OCI-LY1 (cell line): ENCODE measurements around the gene AKAP13.
A peak's percentile ranks its signal among the peaks of the same experiment; 100 is the strongest.

Experiments
- H2AFZ ChIP-seq: fragments of 200-600 bp; sonication (generic), shearing (Covaris generic); 2 replicates; pipeline ENCODE4 v1.6.0; 2014; ENCODE audit warnings: antibody characterized with exemption, mild to moderate bottlenecking, low read length
- H3F3A ChIP-seq: fragments of 200-600 bp; sonication (generic), shearing (Covaris generic); 2 replicates; pipeline ENCODE4 v1.6.0; 2014; ENCODE audit warnings: mild to moderate bottlenecking, antibody characterized with exemption, low read length, moderate library complexity; ENCODE audit not compliant: insufficient read depth
- H3K27ac ChIP-seq: fragments of 200-600 bp; sonication (generic); 2 replicates; pipeline ENCODE4 v1.5.1; 2014; ENCODE audit warnings: low read length, mixed run types, mild to moderate bottlenecking, low read depth; ENCODE audit not compliant: poor library complexity, severe bottlenecking
- H3K27me3 ChIP-seq: fragments of 200-600 bp; sonication (generic); 2 replicates; pipeline ENCODE4 v1.6.0; 2014; ENCODE audit warnings: antibody characterized with exemption, mild to moderate bottlenecking, low read length, moderate library complexity; ENCODE audit not compliant: insufficient read depth
- H3K36me3 ChIP-seq: fragments of 200-600 bp; sonication (generic); 2 replicates; pipeline ENCODE4 v1.6.1; 2014; ENCODE audit warnings: mild to moderate bottlenecking, antibody characterized with exemption, low read length, moderate library complexity, mixed read lengths; ENCODE audit not compliant: insufficient read depth
- H3K4me1 ChIP-seq: fragments of 200-600 bp; sonication (generic); 2 replicates; pipeline ENCODE4 v1.5.1; 2014; ENCODE audit warnings: mild to moderate bottlenecking, low read length, moderate library complexity; ENCODE audit not compliant: insufficient read depth, severe bottlenecking
- H3K4me2 ChIP-seq: fragments of 200-600 bp; sonication (generic), shearing (Covaris generic); 2 replicates; pipeline ENCODE4 v1.6.1; 2014; ENCODE audit warnings: low read length
- H3K4me3 ChIP-seq: fragments of 200-600 bp; sonication (generic); 2 replicates; pipeline ENCODE4 v1.5.1; 2014; ENCODE audit warnings: low read length, low read depth, mild to moderate bottlenecking, mixed read lengths; ENCODE audit not compliant: poor library complexity, severe bottlenecking
- H3K79me2 ChIP-seq: fragments of 200-600 bp; shearing (Covaris generic); 2 replicates; pipeline ENCODE4 v1.6.1; 2016; ENCODE audit warnings: mixed run types, low read length, mixed read lengths; ENCODE audit not compliant: insufficient read depth
- H3K9ac ChIP-seq: fragments of 200-600 bp; sonication (generic), shearing (Covaris generic); 2 replicates; pipeline ENCODE4 v1.6.1; 2014; ENCODE audit warnings: mild to moderate bottlenecking, low read length, mixed read lengths
- H3K9me2 ChIP-seq: fragments of 200-600 bp; sonication (generic), shearing (Covaris generic); 2 replicates; pipeline ENCODE4 v1.6.1; 2014; ENCODE audit warnings: low read depth, mild to moderate bottlenecking, low read length, mixed read lengths
- H3K9me3 ChIP-seq: fragments of 200-600 bp; shearing (Covaris generic); 2 replicates; pipeline ENCODE4 v1.6.1; 2014; ENCODE audit warnings: low read length, mixed read lengths
- H4K20me1 ChIP-seq: fragments of 200-600 bp; sonication (generic), shearing (Covaris generic); 2 replicates; pipeline ENCODE4 v1.6.0; 2016; ENCODE audit warnings: mild to moderate bottlenecking, low read length; ENCODE audit not compliant: insufficient read depth
- CTCF ChIP-seq: fragments of 200-600 bp; sonication (generic), shearing (Covaris generic); IDR thresholded peaks from 2 replicates; pipeline ENCODE4 v1.5.1; 2017; ENCODE audit warnings: mild to moderate bottlenecking, antibody characterized with exemption, low read length, moderate library complexity, mixed read lengths
- EZH2 ChIP-seq: fragments of 200-600 bp; sonication (generic), shearing (Covaris generic); IDR thresholded peaks from 2 replicates; pipeline ENCODE4 v1.8.0; 2017; ENCODE audit warnings: borderline replicate concordance, mixed run types, mild to moderate bottlenecking, antibody characterized with exemption, low read length, moderate library complexity, mixed read lengths

The AKAP13 gene

DNA sequence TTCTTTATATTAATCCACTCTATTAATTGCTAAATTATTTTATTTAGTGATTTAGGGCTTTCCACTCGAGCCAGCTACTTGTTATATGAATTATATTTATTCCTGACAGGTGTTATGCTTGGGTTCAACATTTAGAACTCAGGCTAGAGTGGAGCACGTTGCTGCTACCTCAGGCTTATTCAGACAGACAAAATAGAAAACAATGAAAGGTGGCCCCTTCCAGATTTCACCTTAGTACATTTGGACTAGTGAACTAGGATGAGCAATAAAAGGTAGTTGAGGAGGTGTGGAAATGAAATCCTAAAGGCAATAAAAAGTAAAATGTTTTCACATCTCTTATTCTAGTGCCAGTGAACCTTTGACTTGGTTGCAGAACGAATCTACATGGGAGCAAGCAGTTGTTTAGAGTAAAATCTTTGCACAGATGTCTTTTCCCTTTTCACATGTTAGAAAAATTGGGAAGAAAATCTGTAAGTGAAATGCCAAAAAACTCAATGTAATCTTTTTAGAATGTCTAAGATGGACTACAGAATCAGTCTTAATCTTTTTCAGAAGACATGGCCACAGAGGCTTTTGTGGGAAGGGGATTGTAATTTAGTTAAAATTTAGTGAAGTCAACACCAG lies 63.8 kb downstream of the AKAP13 start:
- Histone ChIP-seq H3K36me3 (no peaks in the 10 kb centered on the region), H3K9ac (peak overlapping the region; percentile 27; the same call in 1 of the 2 replicates), H3K27ac (peak overlapping the region; percentile 83), H3F3A (no peaks in the 10 kb centered on the region; the same call in 1 of the 2 replicates), H3K27me3 (no peaks in the 10 kb centered on the region), H3K4me2 (peak overlapping the region; percentile 55), H3K9me3 (peaks cover 2% of the 10 kb centered on the region; the same call in 1 of the 2 replicates), H3K9me2 (no peaks in the 10 kb centered on the region), H2AFZ (no peak overlapping the region), H3K4me3 (peak overlapping the region; percentile 21), H4K20me1 (no peaks in the 10 kb centered on the region), H3K4me1 (peaks cover 54% of the 10 kb centered on the region), H3K79me2 (peaks cover 79% of the 10 kb centered on the region)
- no peak for TF ChIP-seq EZH2
- no peak for TF ChIP-seq CTCF

- peaks cover 88% of the 10 kb centered on the region for H3K79me2 ChIP-seq
- peak overlapping the region; percentile 83 for H3K27ac ChIP-seq
- H3K9me2 ChIP-seq, result no peaks in the 10 kb centered on the region
Observed at GRCh38 chr15:85445361-85445760, 65.0 kb downstream of the AKAP13 start.

DNA sequence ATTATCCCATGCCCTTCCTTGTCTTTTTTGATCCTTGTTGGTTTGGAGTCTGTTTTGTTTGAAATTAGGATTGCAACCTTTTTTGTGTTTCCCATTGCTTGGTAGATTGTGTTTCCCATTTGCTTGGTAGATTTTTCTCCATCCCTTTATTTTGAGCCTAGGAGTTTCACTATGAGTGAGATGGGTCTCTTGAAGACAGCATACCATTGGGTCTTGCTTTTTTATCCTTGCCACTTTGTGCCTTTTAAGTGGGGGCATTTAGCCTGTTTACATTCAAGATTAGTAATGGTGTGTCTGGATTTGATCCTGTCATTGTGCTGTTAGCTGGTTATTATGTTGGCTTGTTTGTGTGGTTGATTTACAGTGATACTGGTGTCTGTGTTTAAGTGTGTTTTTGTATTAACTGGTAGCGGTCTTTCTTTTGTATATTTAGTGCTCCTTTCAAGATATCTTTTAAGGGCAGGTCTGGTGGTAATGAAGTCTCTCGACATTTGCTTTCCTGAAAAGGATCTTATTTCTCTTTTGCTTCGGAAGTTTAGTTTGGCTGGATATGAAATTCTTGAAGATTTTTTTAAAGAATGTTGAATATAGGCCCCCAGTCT lies 70.8 kb downstream of the AKAP13 start:
- Histone ChIP-seq H3K9ac (no peak overlapping the region), H3K4me3 (no peak overlapping the region), H3K27me3 (no peaks in the 10 kb centered on the region), H3K36me3 (no peaks in the 10 kb centered on the region), H3K9me3 (peaks cover 13% of the 10 kb centered on the region), H3K9me2 (no peaks in the 10 kb centered on the region), H2AFZ (no peak overlapping the region), H3K27ac (peak overlapping the region; percentile 23), H4K20me1 (no peaks in the 10 kb centered on the region), H3F3A (no peaks in the 10 kb centered on the region), H3K4me1 (peaks cover 52% of the 10 kb centered on the region), H3K4me2 (no peak overlapping the region), H3K79me2 (peaks cover 71% of the 10 kb centered on the region)
- TF ChIP-seq EZH2, result no peak
- TF ChIP-seq CTCF, result no peak

More at GRCh38 chr15:85445361-85445760, 65.0 kb downstream of the AKAP13 start:
- Histone ChIP-seq H3K9ac (no peak overlapping the region), H3K9me3 (peaks cover 8% of the 10 kb centered on the region), H4K20me1 (no peaks in the 10 kb centered on the region), H3K36me3 (no peaks in the 10 kb centered on the region), H2AFZ (no peak overlapping the region), H3F3A (no peaks in the 10 kb centered on the region; the same call in 1 of the 2 replicates), H3K27me3 (no peaks in the 10 kb centered on the region), H3K4me2 (peak overlapping the region; percentile 55; the same call in 1 of the 2 replicates), H3K4me3 (no peak overlapping the region), H3K4me1 (peaks cover 50% of the 10 kb centered on the region)
- no peak for TF ChIP-seq EZH2
- TF ChIP-seq CTCF, result no peak
